Erythroblast (primary cell): Measurements from ENCODE around the gene RIMS1.
"Not testable (repeated sequence)": the region's sequence is repeated elsewhere in the genome, so short reads cannot be mapped to it uniquely, and the experiment has no call there.

Experiments used
- GATA1 ChIP-seq: IDR thresholded peaks from 2 replicates; pipeline ENCODE4 v1.6.1; 2011; ENCODE audit warnings: low read depth, mild to moderate bottlenecking, control low read depth, low read length, moderate library complexity
- POLR2A ChIP-seq: IDR thresholded peaks from 2 replicates; pipeline ENCODE4 v1.6.1; 2011; ENCODE audit warnings: mild to moderate bottlenecking, low read length

DNA sequence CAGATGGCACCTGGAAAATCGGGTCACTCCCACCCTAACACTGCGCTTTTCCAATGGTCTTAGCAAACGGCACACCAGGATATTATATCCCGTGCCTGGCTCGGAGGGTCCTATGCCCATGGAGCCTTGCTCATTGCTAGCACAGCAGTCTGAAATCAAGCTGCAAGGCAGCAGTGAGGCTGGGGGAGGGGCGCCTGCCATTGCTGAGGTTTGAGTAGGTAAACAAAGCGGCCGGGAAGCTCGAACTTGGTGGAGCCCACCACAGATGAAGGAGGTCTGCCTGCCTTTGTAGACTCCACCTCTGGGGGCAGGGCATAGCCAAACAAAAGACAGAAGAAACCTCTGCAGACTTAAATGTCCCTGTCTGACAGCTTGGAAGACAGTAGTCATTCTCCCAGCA is 120.2 kb downstream of the RIMS1 start:
- not testable (repeated sequence) for TF ChIP-seq POLR2A, GATA1
